ENCODE results near the gene ZNF862.

Gene ZNF862

GRCh38 chr7:149866779-149867447 is 28.7 kb downstream of the ZNF862 start:
- H3K27ac ChIP-seq (ENCODE audit: low read length): no peak overlapping the region
- no peak overlapping the region for H3K4me3 ChIP-seq (ENCODE audit: low read length in 2 of 2)
- no peaks in the 10 kb centered on the region for H3K9me3 ChIP-seq (ENCODE audit: control insufficient read depth in 2 of 2, low read length in 2 of 2)
- no peak overlapping the region for H3K9ac ChIP-seq (ENCODE audit: low read length in 2 of 2)
- H3K36me3 ChIP-seq (ENCODE audit: control insufficient read depth in 2 of 2, insufficient read depth in 2 of 2, low read length in 2 of 2): peaks cover 39% of the 10 kb centered on the region in 2 donors
- no peaks in the 10 kb centered on the region for H3K4me1 ChIP-seq (ENCODE audit: control insufficient read depth, insufficient read depth, low read length)
- no peaks in the 10 kb centered on the region for H3K27me3 ChIP-seq (ENCODE audit: control insufficient read depth in 1 of 2, insufficient read depth in 2 of 2, low read length in 2 of 2)

- H3K27me3 ChIP-seq (ENCODE audit: control insufficient read depth in 1 of 2, insufficient read depth in 2 of 2, low read length in 2 of 2): no peaks in the 10 kb centered on the region
- H3K4me3 ChIP-seq (ENCODE audit: low read length in 2 of 2): no peak overlapping the region
- no peak overlapping the region for H3K9ac ChIP-seq (ENCODE audit: low read length in 2 of 2)
- peaks cover 29 to 30% of the 10 kb centered on the region in 2 donors for H3K36me3 ChIP-seq (ENCODE audit: control insufficient read depth in 2 of 2, insufficient read depth in 2 of 2, low read length in 2 of 2)
- no peak overlapping the region for H3K27ac ChIP-seq (ENCODE audit: low read length)
- H3K4me1 ChIP-seq (ENCODE audit: control insufficient read depth, insufficient read depth, low read length): peaks cover 7% of the 10 kb centered on the region
- no peaks in the 10 kb centered on the region for H3K9me3 ChIP-seq (ENCODE audit: control insufficient read depth in 2 of 2, low read length in 2 of 2)
Observed at GRCh38 chr7:149867762-149868622, 29.8 kb downstream of the ZNF862 start.

GRCh38 chr7:149868623-149869290 is 30.6 kb downstream of the ZNF862 start:
- H3K9me3 ChIP-seq (ENCODE audit: control insufficient read depth in 2 of 2, low read length in 2 of 2): no peaks in the 10 kb centered on the region
- peaks cover 24 to 27% of the 10 kb centered on the region in 2 donors for H3K36me3 ChIP-seq (ENCODE audit: control insufficient read depth in 2 of 2, insufficient read depth in 2 of 2, low read length in 2 of 2)
- H3K27ac ChIP-seq (ENCODE audit: low read length): no peak overlapping the region
- no peak overlapping the region for H3K4me3 ChIP-seq (ENCODE audit: low read length in 2 of 2)
- no peak overlapping the region for H3K9ac ChIP-seq (ENCODE audit: low read length in 2 of 2)
- H3K4me1 ChIP-seq (ENCODE audit: control insufficient read depth, insufficient read depth, low read length): peaks cover 7% of the 10 kb centered on the region
- H3K27me3 ChIP-seq (ENCODE audit: control insufficient read depth in 1 of 2, insufficient read depth in 2 of 2, low read length in 2 of 2): no peaks in the 10 kb centered on the region

GRCh38 chr7:149869291-149869650 is 31.1 kb downstream of the ZNF862 start:
- no peak overlapping the region for H3K9ac ChIP-seq (ENCODE audit: low read length in 2 of 2)
- no peaks in the 10 kb centered on the region for H3K9me3 ChIP-seq (ENCODE audit: control insufficient read depth in 2 of 2, low read length in 2 of 2)
- H3K4me1 ChIP-seq (ENCODE audit: control insufficient read depth, insufficient read depth, low read length): peaks cover 12% of the 10 kb centered on the region
- H3K36me3 ChIP-seq (ENCODE audit: control insufficient read depth in 2 of 2, insufficient read depth in 2 of 2, low read length in 2 of 2): peaks cover 19 to 22% of the 10 kb centered on the region in 2 donors
- H3K4me3 ChIP-seq (ENCODE audit: low read length in 2 of 2): no peak overlapping the region
- no peaks in the 10 kb centered on the region for H3K27me3 ChIP-seq (ENCODE audit: control insufficient read depth in 1 of 2, insufficient read depth in 2 of 2, low read length in 2 of 2)
- H3K27ac ChIP-seq (ENCODE audit: low read length): no peak overlapping the region

GRCh38 chr7:149869867-149870266 is 31.7 kb downstream of the ZNF862 start:
- H3K27ac ChIP-seq (ENCODE audit: low read length): no peak overlapping the region

GRCh38 chr7:149870274-149870673 is 32.1 kb downstream of the ZNF862 start:
- H3K27ac ChIP-seq (ENCODE audit: low read length): no peak overlapping the region
- H3K4me3 ChIP-seq (ENCODE audit: low read length in 2 of 2): no peak overlapping the region
- no peaks in the 10 kb centered on the region for H3K9me3 ChIP-seq (ENCODE audit: control insufficient read depth in 2 of 2, low read length in 2 of 2)
- H3K27me3 ChIP-seq (ENCODE audit: control insufficient read depth in 1 of 2, insufficient read depth in 2 of 2, low read length in 2 of 2): no peaks in the 10 kb centered on the region
- peaks cover 19% of the 10 kb centered on the region for H3K4me1 ChIP-seq (ENCODE audit: control insufficient read depth, insufficient read depth, low read length)
- no peak overlapping the region for H3K9ac ChIP-seq (ENCODE audit: low read length in 2 of 2)
- H3K36me3 ChIP-seq (ENCODE audit: control insufficient read depth in 2 of 2, insufficient read depth in 2 of 2, low read length in 2 of 2): peaks cover 12 to 13% of the 10 kb centered on the region in 2 donors

More at GRCh38 chr7:149869867-149870266, 31.7 kb downstream of the ZNF862 start:
- Histone ChIP-seq H3K9ac (ENCODE audit: low read length in 2 of 2) (no peak overlapping the region), H3K36me3 (ENCODE audit: control insufficient read depth in 2 of 2, insufficient read depth in 2 of 2, low read length in 2 of 2) (peaks cover 16 to 17% of the 10 kb centered on the region in 2 donors), H3K4me1 (ENCODE audit: control insufficient read depth, insufficient read depth, low read length) (peaks cover 16% of the 10 kb centered on the region), H3K4me3 (ENCODE audit: low read length in 2 of 2) (no peak overlapping the region), H3K9me3 (ENCODE audit: control insufficient read depth in 2 of 2, low read length in 2 of 2) (no peaks in the 10 kb centered on the region), H3K27me3 (ENCODE audit: control insufficient read depth in 1 of 2, insufficient read depth in 2 of 2, low read length in 2 of 2) (no peaks in the 10 kb centered on the region)

GRCh38 chr7:149870701-149871483 is 32.7 kb downstream of the ZNF862 start:
- peaks cover 20% of the 10 kb centered on the region for H3K4me1 ChIP-seq (ENCODE audit: control insufficient read depth, insufficient read depth, low read length)
- no peaks in the 10 kb centered on the region for H3K27me3 ChIP-seq (ENCODE audit: control insufficient read depth in 1 of 2, insufficient read depth in 2 of 2, low read length in 2 of 2)
- no peak overlapping the region for H3K27ac ChIP-seq (ENCODE audit: low read length)
- no peak overlapping the region for H3K4me3 ChIP-seq (ENCODE audit: low read length in 2 of 2)
- peaks cover 10 to 11% of the 10 kb centered on the region in 2 donors for H3K36me3 ChIP-seq (ENCODE audit: control insufficient read depth in 2 of 2, insufficient read depth in 2 of 2, low read length in 2 of 2)
- H3K9me3 ChIP-seq (ENCODE audit: control insufficient read depth in 2 of 2, low read length in 2 of 2): no peaks in the 10 kb centered on the region
- no peak overlapping the region for H3K9ac ChIP-seq (ENCODE audit: low read length in 2 of 2)

GRCh38 chr7:149871576-149871975 is 33.4 kb downstream of the ZNF862 start:
- H3K4me1 ChIP-seq (ENCODE audit: control insufficient read depth, insufficient read depth, low read length): peaks cover 20% of the 10 kb centered on the region
- no peaks in the 10 kb centered on the region for H3K9me3 ChIP-seq (ENCODE audit: control insufficient read depth in 2 of 2, low read length in 2 of 2)
- H3K36me3 ChIP-seq (ENCODE audit: control insufficient read depth in 2 of 2, insufficient read depth in 2 of 2, low read length in 2 of 2): peaks cover 5 to 7% of the 10 kb centered on the region in 2 donors
- H3K27ac ChIP-seq (ENCODE audit: low read length): no peak overlapping the region
- H3K4me3 ChIP-seq (ENCODE audit: low read length in 2 of 2): no peak overlapping the region
- no peak overlapping the region for H3K9ac ChIP-seq (ENCODE audit: low read length in 2 of 2)
- H3K27me3 ChIP-seq (ENCODE audit: control insufficient read depth in 1 of 2, insufficient read depth in 2 of 2, low read length in 2 of 2): no peaks in the 10 kb centered on the region

- no peaks in the 10 kb centered on the region for H3K27me3 ChIP-seq (ENCODE audit: control insufficient read depth in 1 of 2, insufficient read depth in 2 of 2, low read length in 2 of 2)
- peaks cover 3 to 4% of the 10 kb centered on the region in 2 donors for H3K36me3 ChIP-seq (ENCODE audit: control insufficient read depth in 2 of 2, insufficient read depth in 2 of 2, low read length in 2 of 2)
- H3K4me1 ChIP-seq (ENCODE audit: control insufficient read depth, insufficient read depth, low read length): peaks cover 20% of the 10 kb centered on the region
- H3K4me3 ChIP-seq (ENCODE audit: low read length in 2 of 2): peak overlapping the region; percentile 78 to 86
- H3K9me3 ChIP-seq (ENCODE audit: control insufficient read depth in 2 of 2, low read length in 2 of 2): no peaks in the 10 kb centered on the region
- H3K9ac ChIP-seq (ENCODE audit: low read length in 2 of 2): peak overlapping the region; percentile 79 to 83
- H3K27ac ChIP-seq (ENCODE audit: low read length): peak overlapping the region; percentile 93
Observed at GRCh38 chr7:149872419-149873073, 34.4 kb downstream of the ZNF862 start.
